IMR-90 (cell line): ENCODE results near the gene WDR76. TPM values are rescaled to one million over a fixed set of nuclear protein-coding genes. Genes with fewer than 3 reads are reported as not detected.

ENCODE experiments used
- ATAC-seq: fragments of 200-7000 bp; cut with Tn5 transposase; 2 replicates; pipeline ENCODE4 v1.9.1; 2020; ENCODE audit warnings: low read depth, mild to moderate bottlenecking, moderate library complexity
- BruUV-seq: library from RNA; stranded (reverse); fragments of 400-500 nt; replicated peaks from 2 replicates; lab custom pipeline; 2021; lab: Mats Ljungman, UMichigan
- CTCF ChIA-PET: fragments of 300-600 bp; formaldehyde crosslinking; extraction: SDS; loops from one replicate; lab custom pipeline; 2021; ENCODE audit warnings: antibody characterized with exemption; lab: Yijun Ruan, JAX
- POLR2A ChIA-PET: fragments of 300-600 bp; sonication (Branson Sonifier 250); formaldehyde crosslinking; loops from one replicate; lab custom pipeline; 2022; ENCODE audit warnings: antibody characterized with exemption; ENCODE audit not compliant: unreplicated experiment; lab: Charles Lee
- DNase-seq: peaks from one replicate; pipeline ENCODE4 v3.0.0; 2013
- H2AFZ ChIP-seq: replicated peaks from 2 replicates; pipeline ENCODE3; 2013; ENCODE audit warnings: low read length, mild to moderate bottlenecking; ENCODE audit not compliant: poor library complexity
- H2AK5ac ChIP-seq: 2 replicates; pipeline ENCODE4 v1.6.1; 2013; ENCODE audit warnings: low read depth, low read length, inconsistent platforms
- H2AK9ac ChIP-seq: replicated peaks from 2 replicates; pipeline ENCODE3; 2013; ENCODE audit warnings: mild to moderate bottlenecking, low read depth, low read length, moderate library complexity; ENCODE audit not compliant: poor library complexity
- H2BK120ac ChIP-seq: 2 replicates; pipeline ENCODE4 v1.6.1; 2013; ENCODE audit warnings: low read depth, low read length, inconsistent platforms
- H2BK15ac ChIP-seq: 3 replicates; pipeline ENCODE4 v1.6.1; 2013; ENCODE audit warnings: low read depth, low read length, inconsistent platforms
- H2BK20ac ChIP-seq: 2 replicates; pipeline ENCODE4 v1.6.1; 2013; ENCODE audit warnings: low read depth, mild to moderate bottlenecking, inconsistent platforms, low read length, moderate library complexity
- H2BK5ac ChIP-seq: 2 replicates; pipeline ENCODE4 v1.6.1; 2013; ENCODE audit warnings: mild to moderate bottlenecking, low read depth, low read length, inconsistent platforms; ENCODE audit not compliant: poor library complexity, severe bottlenecking
- H3K14ac ChIP-seq: replicated peaks from 2 replicates; pipeline ENCODE4 v1.6.1; 2013; ENCODE audit warnings: low read depth, low read length, inconsistent platforms
- H3K18ac ChIP-seq: 2 replicates; pipeline ENCODE4 v1.6.1; 2013; ENCODE audit warnings: low read depth, low read length, control low read depth
- H3K23ac ChIP-seq: 2 replicates; pipeline ENCODE4 v1.6.1; 2013; ENCODE audit warnings: low read depth, low read length, inconsistent platforms
- H3K27ac ChIP-seq: 2 replicates; pipeline ENCODE4 v1.5.1; 2013; ENCODE audit warnings: mild to moderate bottlenecking, control low read depth, low read length; ENCODE audit not compliant: insufficient read depth
- H3K27me3 ChIP-seq: 2 replicates; pipeline ENCODE4 v1.6.1; 2013; ENCODE audit warnings: low read length; ENCODE audit not compliant: control insufficient read depth, insufficient read depth
- H3K36me3 ChIP-seq: 2 replicates; pipeline ENCODE4 v1.6.1; 2013; ENCODE audit warnings: low read length, mixed read lengths; ENCODE audit not compliant: control insufficient read depth, insufficient read depth
- H3K4ac ChIP-seq: 2 replicates; pipeline ENCODE4 v1.6.1; 2013; ENCODE audit warnings: low read depth, low read length, inconsistent platforms
- H3K4me1 ChIP-seq: 2 replicates; pipeline ENCODE4 v1.6.1; 2013; ENCODE audit warnings: low read length, mixed read lengths; ENCODE audit not compliant: control insufficient read depth, insufficient read depth
- H3K4me2 ChIP-seq: 2 replicates; pipeline ENCODE4 v1.6.1; 2013; ENCODE audit warnings: low read depth, mild to moderate bottlenecking, control low read depth, low read length, moderate library complexity
- H3K4me3 ChIP-seq: 2 replicates; pipeline ENCODE4 v1.5.1; 2013; ENCODE audit warnings: low read depth, mild to moderate bottlenecking, control low read depth, low read length, moderate library complexity; ENCODE audit not compliant: insufficient read depth
- H3K56ac ChIP-seq: 2 replicates; pipeline ENCODE4 v1.6.1; 2013; ENCODE audit warnings: low read length, inconsistent platforms; ENCODE audit not compliant: insufficient read depth; ENCODE audit errors: extremely low read depth
- H3K79me1 ChIP-seq, 2 experiments: 2 replicates each; pipeline ENCODE4 v1.6.1; 2013; ENCODE audit warnings: low read length in 2 of 2, inconsistent platforms in 1 of 2, low read depth in 1 of 2
- H3K9ac ChIP-seq: 2 replicates; pipeline ENCODE4 v1.6.1; 2013; ENCODE audit warnings: low read depth, low read length, control low read depth
- H3K9me1 ChIP-seq: 2 replicates; pipeline ENCODE4 v1.6.1; 2013; ENCODE audit warnings: low read length, inconsistent platforms; ENCODE audit not compliant: insufficient read depth
- H3K9me3 ChIP-seq: 2 replicates; pipeline ENCODE4 v1.6.1; 2013; ENCODE audit warnings: low read length; ENCODE audit not compliant: control insufficient read depth, insufficient read depth
- H4K20me1 ChIP-seq: 2 replicates; pipeline ENCODE4 v1.6.1; 2013; ENCODE audit warnings: low read length, inconsistent platforms; ENCODE audit not compliant: insufficient read depth
- H4K5ac ChIP-seq: 2 replicates; pipeline ENCODE4 v1.6.1; 2013; ENCODE audit warnings: mild to moderate bottlenecking, low read depth, low read length, control low read depth
- H4K8ac ChIP-seq, 2 experiments: 2 replicates each; pipeline ENCODE4 v1.6.1; 2013; ENCODE audit warnings: low read depth in 2 of 2, low read length in 2 of 2, control low read depth in 1 of 2, inconsistent platforms in 1 of 2
- H4K91ac ChIP-seq: 2 replicates; pipeline ENCODE4 v1.6.1; 2013; ENCODE audit warnings: low read depth, low read length, inconsistent platforms; ENCODE audit not compliant: insufficient read depth
- CEBPB ChIP-seq: IDR thresholded peaks from 2 replicates; pipeline ENCODE4 v1.6.1; 2012; ENCODE audit warnings: low read depth, low read length, improper control_type of control experiment
- CTCF ChIP-seq: conservative IDR thresholded peaks from 2 replicates; pipeline ENCODE4 v1.5.1; 2012; ENCODE audit warnings: mild to moderate bottlenecking, low read depth, low read length, improper control_type of control experiment
- ELK1 ChIP-seq: fragments of 150-350 bp; IDR thresholded peaks from 2 replicates; pipeline ENCODE4 v1.6.1; 2016; ENCODE audit warnings: low read depth, mild to moderate bottlenecking, low read length, moderate library complexity, borderline replicate concordance
- MAFK ChIP-seq: IDR thresholded peaks from 2 replicates; pipeline ENCODE4 v1.6.1; 2012; ENCODE audit warnings: low read depth, low read length, improper control_type of control experiment
- MXI1 ChIP-seq: IDR thresholded peaks from 2 replicates; pipeline ENCODE4 v1.6.1; 2012; ENCODE audit warnings: low read depth, mild to moderate bottlenecking, low read length, moderate library complexity, borderline replicate concordance
- POLR2A ChIP-seq: IDR thresholded peaks from 2 replicates; pipeline ENCODE4 v1.6.1; 2012; ENCODE audit warnings: mild to moderate bottlenecking, low read depth, low read length
- RFX5 ChIP-seq: IDR thresholded peaks from 2 replicates; pipeline ENCODE4 v1.8.0; 2012; ENCODE audit warnings: low read depth, mild to moderate bottlenecking, low read length, moderate library complexity
- WGBS, 2 experiments: methylation state at CpG; one replicate each; pipeline versions ENCODE4 v1.1.5 to v1.1.7; 2013; ENCODE audit warnings: missing lambda C conversion rate in 2 of 2; ENCODE audit not compliant: insufficient read length in 1 of 2; ENCODE audit errors: extremely low coverage in 2 of 2; 5-methylcytosine and 5-hydroxymethylcytosine counted together
- dilution Hi-C: fragments of 300-500 bp; cut with HindIII; formaldehyde crosslinking; loops from one replicate; pipeline ENCODE4 v1.14.3; 2018; ENCODE audit warnings: low sequenced_read_pairs; ENCODE audit not compliant: unreplicated experiment
- in situ Hi-C: fragments of 300-500 bp; cut with MboI; formaldehyde crosslinking; loops from 3 replicates; pipeline ENCODE4 v1.14.3; 2019; ENCODE audit warnings: low sequenced_read_pairs, inconsistent platforms, mixed read lengths
- intact Hi-C: fragments of 100-400 bp; cut with micrococcal nuclease; formaldehyde crosslinking; loops from 2 replicates; pipeline ENCODE4 v1.10.0; 2022
- polyA plus RNA-seq, 3 experiments: library from polyadenylated mRNA; depleted of rRNA; stranded (reverse); fragments of >200 nt; gene quantifications; 2 replicates each; pipeline ENCODE4 v1.2.3, GENCODE V29; 2012; ENCODE audit warnings: low replicate concordance in 1 of 3
- total RNA-seq: library from RNA; depleted of rRNA; stranded (reverse); fragments of >200 nt; gene quantifications from 2 replicates; pipeline ENCODE4 v1.2.3, GENCODE V29; 2012

WDR76 gene
- total and polyA plus RNA-seq, 2 of the 4 experiments (the other 2 are of a cell fraction), result 4.8 to 25.8 TPM

- dilution Hi-C loops, result no loop called here
- Histone ChIP-seq H3K9me3 (no peaks in the 10 kb centered on the region), H4K8ac (peak within 1 kb of the TSS; percentile 77 to 94), H3K56ac (peak within 1 kb of the TSS; percentile 42), H3K4me2 (peak within 1 kb of the TSS; percentile 98), H2BK120ac (peak within 1 kb of the TSS; percentile 20; the same call in 1 of the 2 replicates), H3K4ac (peak within 1 kb of the TSS; percentile 84), H3K9ac (peak within 1 kb of the TSS; percentile 92), H2AK9ac (peak within 1 kb of the TSS; percentile 83), H3K9me1 (peaks cover 13% of the 10 kb centered on the region), H3K79me1 (peaks cover 12 to 58% of the 10 kb centered on the region in 2 experiments), H3K4me3 (peak within 1 kb of the TSS; percentile 80), H3K14ac (peak within 1 kb of the TSS; percentile 91), H3K23ac (peak within 1 kb of the TSS; percentile 77; the same call in 1 of the 2 replicates), H3K27ac (peak within 1 kb of the TSS; percentile 78), H3K27me3 (no peaks in the 10 kb centered on the region), H4K5ac (peak within 1 kb of the TSS; percentile 82), H2BK5ac (peak within 1 kb of the TSS; percentile 80), H2BK20ac (peak within 1 kb of the TSS; percentile 46), H2AFZ (peak within 1 kb of the TSS; percentile 91), H4K91ac (peak within 1 kb of the TSS; percentile 71), H2AK5ac (peak within 1 kb of the TSS; percentile 91), H2BK15ac (peak within 1 kb of the TSS; percentile 46; the same call in 1 of the 3 replicates), H4K20me1 (peaks cover 21% of the 10 kb centered on the region), H3K4me1 (peaks cover 8% of the 10 kb centered on the region), H3K18ac (peak within 1 kb of the TSS; percentile 22), H3K36me3 (peaks cover 46% of the 10 kb centered on the region)
- POLR2A ChIA-PET, result interaction anchor here (0.6 kb wide), 1 partner anchor 615 kb away, joined by 4 read pairs; the partner anchor contains the start of gene CCNDBP1
- BruUV-seq, result TSS peak; percentile 31
- CTCF ChIA-PET, result no interaction called here
- peak; percentile 83 for DNase-seq
- intact Hi-C loops, result no loop called here
- in situ Hi-C loops, result no loop called here
- no peak for TF ChIP-seq RFX5
- TF ChIP-seq CTCF, result no peak
- TF ChIP-seq MAFK, result no peak
- TF ChIP-seq POLR2A, result peak; percentile 72
- TF ChIP-seq CEBPB, result peak; percentile 72
- no peak for TF ChIP-seq ELK1
- TF ChIP-seq MXI1, result peak; percentile 91
- peak; percentile 78 for ATAC-seq
- WGBS, 2 experiments, result 13% methylated on average over 28 of the region's 44 CpGs; no CpG with 5 or more reads in 1 of the 2 experiments
Observed at GRCh38 chr15:43800286-43801141, 26.3 kb upstream of the WDR76 start, which contains the start of gene HYPK. TSS of gene HYPK (plus strand) at chr15:43800599. CDS start at chr15:43800623, 24 bp downstream.
